Mesenteric fat pad (tissue), 1 donor: Measurements from ENCODE around the gene COL16A1. TPM values are rescaled to one million over a fixed set of nuclear protein-coding genes. Genes with fewer than 3 reads are reported as not detected.

Source experiments
- DNase-seq: peaks from one replicate; pipeline ENCODE4 v3.0.0-alpha.2; 2020; ENCODE audit warnings: low spot score
- total RNA-seq: library from RNA; stranded (reverse); fragmentation: NEBNext Ultra II Directional; extraction: Animal tissue kit (Norgen Biotek cat#: 25700); gene quantifications from one replicate; pipeline ENCODE4 v1.2.1, GENCODE V29; 2021
- donor health status: DM: yes; HTN: yes; CAD: no.

COL16A1 gene
- total RNA-seq, 1 donor from 2014 or later, result 38.9 TPM

- no peak for DNase-seq
These were observed 15.4 kb downstream of the COL16A1 start for GRCh38 chr1:31688233-31688918.

DNA sequence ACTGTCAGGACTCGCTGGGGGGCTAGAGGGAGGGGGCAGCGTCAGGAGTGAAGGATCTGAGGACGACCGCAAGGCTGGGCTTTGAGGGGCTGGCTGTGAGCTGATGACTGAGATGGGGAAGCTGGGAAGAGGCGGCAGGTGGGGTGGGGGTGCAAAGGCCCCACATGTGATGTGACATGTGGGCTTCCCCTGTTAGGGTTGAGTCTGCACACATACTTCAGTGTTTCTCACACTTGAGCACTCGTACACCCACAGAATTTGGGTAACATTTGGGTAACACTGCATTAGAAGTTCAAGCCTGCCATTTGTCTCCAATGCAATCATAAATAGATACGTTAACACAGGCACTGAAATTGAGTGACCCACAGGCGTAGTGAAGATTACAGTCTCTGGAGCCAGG, 16.2 kb downstream of the COL16A1 start:
- DNase-seq, result no peak

DNA sequence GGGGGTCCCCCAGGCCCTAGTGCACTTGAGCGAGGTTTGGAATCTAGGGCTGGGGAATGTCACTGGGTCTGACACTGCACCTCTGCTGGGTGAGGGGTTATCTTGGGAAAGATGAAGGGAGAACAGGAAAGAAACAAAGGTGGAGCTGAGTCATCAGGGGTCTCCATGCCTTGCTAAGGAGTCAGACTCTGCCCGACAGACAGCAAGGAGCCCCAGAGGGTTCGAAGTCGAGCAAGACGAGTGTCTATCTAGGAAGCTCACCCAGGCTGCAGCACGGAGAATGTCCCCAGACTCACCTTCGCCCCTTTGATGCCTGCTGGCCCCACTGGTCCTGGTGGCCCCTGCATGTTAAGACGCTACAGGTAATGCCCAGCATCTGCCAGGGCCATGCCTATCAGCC, 18.0 kb downstream of the COL16A1 start:
- no peak for DNase-seq

DNA sequence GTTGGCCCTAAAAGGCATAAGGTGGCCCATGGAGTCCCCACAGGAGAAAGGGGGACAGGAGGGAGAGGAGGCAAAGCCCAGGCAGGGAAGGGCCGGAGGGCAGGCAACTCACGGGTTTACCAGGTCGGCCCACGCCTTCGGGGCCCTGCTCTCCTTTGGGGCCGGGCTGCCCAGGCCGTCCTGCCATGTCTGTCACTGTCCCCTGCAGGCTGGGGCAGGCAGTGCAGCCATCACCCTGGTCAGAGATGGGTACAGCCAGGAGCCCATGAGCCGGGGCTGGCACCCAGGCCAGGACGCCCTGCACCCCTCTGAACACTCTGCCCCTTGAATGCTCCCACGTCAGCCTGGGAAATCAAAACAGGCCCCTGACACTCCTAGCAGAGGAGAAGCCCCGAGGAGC, 19.8 kb downstream of the COL16A1 start:
- DNase-seq, result no peak

GRCh38 chr1:31681415-31681814, 22.4 kb downstream of the COL16A1 start:
- no peak for DNase-seq

DNA sequence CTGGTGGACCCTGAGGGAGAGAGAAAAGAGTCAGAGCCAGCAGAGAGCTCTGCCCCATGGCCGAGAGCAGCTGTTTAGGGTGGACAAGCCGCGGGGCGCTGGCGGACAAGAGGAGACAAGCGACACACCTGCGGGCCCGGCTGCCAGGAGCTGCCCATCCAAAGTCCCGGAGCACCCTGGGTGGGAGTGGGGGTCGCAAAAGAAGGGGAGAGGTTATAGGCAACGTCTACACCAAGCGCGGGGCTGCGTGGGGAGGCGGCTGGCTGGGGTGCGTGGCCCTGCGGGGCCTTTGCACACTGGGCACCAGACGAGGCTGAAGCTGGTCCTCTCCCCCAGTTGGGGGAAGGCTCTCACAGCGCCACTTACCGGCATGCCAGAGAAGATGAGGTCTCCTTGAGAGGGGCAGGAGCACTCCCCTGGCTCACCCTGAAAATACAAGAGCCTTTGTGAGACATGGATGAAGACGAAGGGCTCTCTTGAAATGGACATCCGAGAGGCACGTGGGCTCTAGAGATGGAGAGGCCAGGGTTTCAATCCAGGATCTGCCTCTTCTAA, 24.1 kb downstream of the COL16A1 start:
- DNase-seq, result no peak

DNA sequence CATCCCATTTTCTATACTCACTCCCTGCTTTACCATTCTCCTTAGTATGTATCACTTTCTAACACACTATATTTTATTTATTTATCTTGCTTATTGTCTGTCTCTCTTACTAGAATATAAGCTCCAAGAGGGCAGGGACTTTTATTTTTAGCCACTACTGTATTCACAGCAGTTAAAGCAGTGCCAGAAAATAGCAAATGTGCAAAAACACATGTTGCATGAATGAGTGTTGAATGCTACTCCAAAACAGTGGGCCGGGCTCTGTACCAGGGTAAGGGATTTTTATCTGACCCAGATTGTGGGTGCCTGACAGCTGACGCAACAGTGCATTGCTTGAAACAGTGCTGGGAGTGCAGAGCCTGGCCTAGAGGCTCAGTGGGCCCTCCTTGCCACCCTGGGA, 24.7 kb downstream of the COL16A1 start:
- no peak for DNase-seq

- DNase-seq, result no peak
These were observed 25.1 kb downstream of the COL16A1 start for GRCh38 chr1:31678681-31679080.

DNA sequence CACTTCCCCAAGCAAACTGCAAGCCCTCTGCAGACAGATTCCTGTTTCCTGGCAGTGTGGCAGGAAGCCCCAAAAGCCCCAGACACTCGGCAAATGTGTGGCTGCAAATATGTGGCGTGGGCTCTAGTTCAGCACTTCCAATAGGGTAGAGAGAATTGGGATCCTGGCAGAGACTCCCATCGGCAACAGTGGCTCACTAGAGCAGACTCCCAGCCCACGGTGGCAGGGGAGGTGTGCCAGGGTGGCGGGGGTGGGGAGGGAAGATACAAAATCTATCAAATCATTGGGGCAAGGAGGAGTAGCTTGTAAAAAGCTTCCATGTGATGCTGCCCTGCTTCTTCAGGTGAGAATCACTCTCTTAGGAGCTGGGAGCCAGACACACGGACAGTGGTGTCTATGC, 25.9 kb downstream of the COL16A1 start:
- DNase-seq, result no peak

GRCh38 chr1:31677401-31677800, 26.4 kb downstream of the COL16A1 start:
- DNase-seq, result no peak

- DNase-seq, result no peak
These were observed 28.1 kb downstream of the COL16A1 start for GRCh38 chr1:31675756-31676155.

GRCh38 chr1:31675161-31675560, 28.7 kb downstream of the COL16A1 start:
- DNase-seq, result no peak

DNA sequence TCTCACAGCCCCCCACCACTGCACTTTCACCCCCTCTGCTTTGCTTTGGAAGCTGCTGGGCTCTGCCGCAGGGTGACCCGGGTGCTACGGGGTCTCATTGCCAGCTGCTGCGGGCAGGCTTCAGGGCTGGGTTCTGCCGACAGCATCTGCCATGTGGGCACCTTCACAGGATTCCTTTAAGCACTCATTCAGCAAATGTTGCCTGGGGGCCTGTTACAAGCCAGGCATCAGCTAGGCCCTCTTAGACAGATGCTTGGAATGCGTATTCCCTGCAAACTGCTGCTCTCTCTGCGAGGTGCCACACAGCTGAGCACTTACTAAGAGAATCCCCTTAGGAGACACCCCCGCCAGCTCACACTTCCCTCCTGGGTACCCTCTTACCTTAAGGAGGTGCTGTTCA, 29.2 kb downstream of the COL16A1 start:
- DNase-seq, result no peak

- DNase-seq, result no peak
These were observed 30.4 kb downstream of the COL16A1 start for GRCh38 chr1:31673433-31673832.

DNA sequence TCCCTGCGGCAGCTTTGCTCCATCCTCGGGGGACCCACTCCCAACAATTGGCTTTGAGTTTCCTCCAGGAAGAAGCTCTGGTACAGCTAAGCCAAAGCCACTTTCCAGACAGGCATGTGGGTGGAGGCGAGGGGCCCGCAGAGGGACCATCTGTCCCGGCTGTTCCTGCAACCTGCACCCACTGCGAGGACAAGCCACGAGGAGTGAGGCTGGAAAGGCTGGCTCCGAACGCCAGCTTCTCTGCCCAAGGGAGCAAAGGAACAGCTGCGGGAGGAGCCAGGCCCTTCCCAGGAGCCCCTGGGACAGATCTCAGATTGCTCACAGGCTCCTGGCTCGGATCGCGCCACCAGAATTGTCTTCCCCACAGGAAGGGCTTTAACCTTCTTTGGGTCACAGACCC, 30.8 kb downstream of the COL16A1 start:
- DNase-seq, result no peak

DNA sequence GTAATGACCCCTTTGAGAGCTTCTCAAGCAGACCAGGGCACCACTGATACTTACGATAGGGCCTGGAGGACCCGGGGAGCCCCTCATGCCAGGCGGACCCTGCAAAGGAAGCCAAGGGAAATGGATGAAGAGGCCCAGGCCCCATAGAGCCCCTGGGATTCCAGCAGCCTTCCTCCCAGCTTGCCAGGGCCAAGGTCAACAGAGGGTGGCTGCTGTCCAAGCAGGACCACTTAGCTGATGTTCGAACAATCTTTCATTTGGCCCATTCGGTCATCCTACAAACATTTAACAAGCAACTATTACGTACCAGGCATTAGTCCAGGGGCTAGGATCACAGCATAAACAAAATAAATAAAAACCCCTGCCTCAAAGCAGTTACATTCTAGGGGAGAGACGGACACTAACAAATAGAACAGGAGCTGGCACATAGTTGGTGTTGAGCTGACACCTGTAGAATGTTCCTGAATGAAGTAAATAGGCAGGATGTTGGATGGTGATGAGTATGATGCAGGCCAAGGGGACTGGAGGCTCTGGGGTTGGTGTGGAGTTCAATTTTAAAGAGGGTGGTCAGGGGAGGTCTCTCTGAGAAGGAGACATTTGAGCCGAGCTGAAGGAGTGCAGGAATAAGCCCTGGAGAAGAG, 32.1 kb downstream of the COL16A1 start:
- no peak for DNase-seq

DNA sequence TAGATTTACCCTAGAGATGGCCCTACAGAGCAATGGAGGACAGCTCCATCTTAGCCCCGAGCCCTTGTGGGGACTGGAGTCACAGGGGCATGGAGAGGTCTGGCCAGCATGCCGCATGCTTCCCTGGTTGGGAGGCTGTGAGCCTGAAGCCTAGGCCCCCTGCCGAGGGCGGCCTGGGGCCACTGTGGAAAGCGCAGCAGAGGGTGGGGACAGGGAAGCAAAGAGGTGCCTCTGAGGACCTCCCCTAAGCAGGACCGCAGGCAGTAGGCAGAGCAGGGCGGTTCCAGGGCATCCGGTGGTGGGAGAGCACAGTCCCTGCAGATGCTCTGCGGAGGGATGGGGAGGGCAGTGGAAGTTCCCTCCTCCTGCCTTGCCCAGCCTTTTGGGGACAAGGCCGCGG, 32.7 kb downstream of the COL16A1 start:
- DNase-seq, result no peak

GRCh38 chr1:31670593-31670964, 33.2 kb downstream of the COL16A1 start:
- DNase-seq, result no peak

DNA sequence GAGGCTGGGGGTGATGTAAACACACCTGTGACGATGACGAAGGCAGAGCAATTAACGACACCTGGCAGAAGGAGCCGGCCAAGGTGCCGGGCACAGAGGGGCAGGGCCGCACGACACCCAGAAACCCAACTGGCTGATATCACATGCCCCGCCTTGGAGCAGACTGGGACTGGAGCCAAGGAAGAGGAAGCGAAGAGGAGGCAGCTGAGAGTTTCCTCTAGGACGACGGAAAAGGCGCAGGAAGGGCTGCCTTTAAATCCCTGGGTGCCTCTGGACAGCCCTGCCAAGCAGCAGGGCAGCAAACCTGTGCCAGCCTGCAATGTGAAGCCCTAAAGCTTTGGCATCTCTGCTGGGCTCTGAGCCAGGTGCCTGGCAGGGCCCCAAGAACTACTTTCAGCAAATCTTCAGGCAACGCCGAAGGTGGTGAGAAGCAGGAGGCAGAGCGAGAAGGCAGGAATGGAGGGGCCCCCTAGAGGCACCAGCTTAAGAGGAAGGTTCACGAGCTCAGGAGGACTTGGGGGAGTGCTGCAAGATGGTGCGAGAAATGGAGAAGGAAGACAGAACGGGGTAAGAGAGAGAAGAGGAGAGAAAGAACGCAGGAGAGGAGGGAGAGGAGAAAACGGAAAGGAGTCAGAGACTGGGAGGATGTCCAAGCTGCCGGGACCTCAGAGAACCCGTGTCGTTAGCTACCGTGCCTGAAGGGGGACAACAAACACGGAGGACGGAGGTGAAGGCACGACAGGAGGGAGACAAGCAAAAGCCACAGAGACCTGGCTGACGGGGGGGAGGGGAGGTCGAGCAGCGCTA, 33.8 kb downstream of the COL16A1 start:
- no peak for DNase-seq

DNA sequence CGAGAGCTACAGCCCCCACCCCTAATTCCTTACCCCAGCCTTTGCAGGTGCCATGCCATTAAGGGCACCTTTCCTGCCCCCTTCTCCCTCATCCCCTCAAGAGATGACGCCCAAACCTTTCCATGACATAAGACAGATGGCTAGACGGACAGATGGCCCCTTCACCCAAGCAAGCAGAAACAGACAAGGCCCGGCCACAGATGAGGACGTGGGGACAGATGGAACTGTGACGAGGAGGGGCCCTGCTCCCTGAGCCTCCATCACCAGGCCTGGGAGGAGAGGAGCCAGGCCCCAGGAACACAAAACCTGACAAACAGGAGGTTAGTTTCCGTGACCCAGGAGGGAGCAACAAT, 34.4 kb downstream of the COL16A1 start:
- DNase-seq, result no peak

DNA sequence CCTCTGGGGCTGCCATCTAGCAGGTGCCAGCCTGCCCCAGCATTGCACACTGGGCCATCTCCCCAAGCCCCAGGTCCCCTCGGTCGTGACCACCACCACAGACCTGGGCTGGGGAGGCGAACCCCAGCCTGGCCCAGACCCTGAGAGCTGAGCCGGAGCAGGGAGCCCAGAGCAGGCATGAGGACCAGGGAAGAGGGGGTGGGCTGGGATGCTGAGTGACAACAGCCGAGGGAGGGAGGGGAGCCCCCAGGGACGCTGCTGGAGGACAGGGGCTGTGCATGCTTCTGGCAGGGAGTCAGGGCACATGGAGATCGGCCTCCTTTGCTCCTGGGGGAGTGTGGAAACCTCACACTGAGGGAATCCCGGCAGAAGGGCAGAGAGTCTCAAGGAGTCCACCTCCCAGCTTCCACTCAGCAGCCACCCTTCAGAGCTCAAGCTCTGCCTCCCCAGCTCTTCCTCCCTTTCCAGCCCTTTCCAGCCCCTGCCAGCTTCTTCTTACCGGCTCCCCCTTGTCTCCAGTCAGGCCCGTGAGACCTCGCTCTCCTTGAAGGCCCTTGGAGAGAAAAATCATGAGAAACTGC, 35.4 kb downstream of the COL16A1 start:
- DNase-seq, result no peak
